ENCODE data around the gene NLRP13. TPM values are rescaled to one million over a fixed set of nuclear protein-coding genes. Genes with fewer than 3 reads are reported as not detected.

Gene NLRP13, protein sequence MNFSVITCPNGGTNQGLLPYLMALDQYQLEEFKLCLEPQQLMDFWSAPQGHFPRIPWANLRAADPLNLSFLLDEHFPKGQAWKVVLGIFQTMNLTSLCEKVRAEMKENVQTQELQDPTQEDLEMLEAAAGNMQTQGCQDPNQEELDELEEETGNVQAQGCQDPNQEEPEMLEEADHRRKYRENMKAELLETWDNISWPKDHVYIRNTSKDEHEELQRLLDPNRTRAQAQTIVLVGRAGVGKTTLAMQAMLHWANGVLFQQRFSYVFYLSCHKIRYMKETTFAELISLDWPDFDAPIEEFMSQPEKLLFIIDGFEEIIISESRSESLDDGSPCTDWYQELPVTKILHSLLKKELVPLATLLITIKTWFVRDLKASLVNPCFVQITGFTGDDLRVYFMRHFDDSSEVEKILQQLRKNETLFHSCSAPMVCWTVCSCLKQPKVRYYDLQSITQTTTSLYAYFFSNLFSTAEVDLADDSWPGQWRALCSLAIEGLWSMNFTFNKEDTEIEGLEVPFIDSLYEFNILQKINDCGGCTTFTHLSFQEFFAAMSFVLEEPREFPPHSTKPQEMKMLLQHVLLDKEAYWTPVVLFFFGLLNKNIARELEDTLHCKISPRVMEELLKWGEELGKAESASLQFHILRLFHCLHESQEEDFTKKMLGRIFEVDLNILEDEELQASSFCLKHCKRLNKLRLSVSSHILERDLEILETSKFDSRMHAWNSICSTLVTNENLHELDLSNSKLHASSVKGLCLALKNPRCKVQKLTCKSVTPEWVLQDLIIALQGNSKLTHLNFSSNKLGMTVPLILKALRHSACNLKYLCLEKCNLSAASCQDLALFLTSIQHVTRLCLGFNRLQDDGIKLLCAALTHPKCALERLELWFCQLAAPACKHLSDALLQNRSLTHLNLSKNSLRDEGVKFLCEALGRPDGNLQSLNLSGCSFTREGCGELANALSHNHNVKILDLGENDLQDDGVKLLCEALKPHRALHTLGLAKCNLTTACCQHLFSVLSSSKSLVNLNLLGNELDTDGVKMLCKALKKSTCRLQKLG
- polyA plus RNA-seq (2012; ENCODE audit: insufficient read length, low read depth), result not detected

DNA sequence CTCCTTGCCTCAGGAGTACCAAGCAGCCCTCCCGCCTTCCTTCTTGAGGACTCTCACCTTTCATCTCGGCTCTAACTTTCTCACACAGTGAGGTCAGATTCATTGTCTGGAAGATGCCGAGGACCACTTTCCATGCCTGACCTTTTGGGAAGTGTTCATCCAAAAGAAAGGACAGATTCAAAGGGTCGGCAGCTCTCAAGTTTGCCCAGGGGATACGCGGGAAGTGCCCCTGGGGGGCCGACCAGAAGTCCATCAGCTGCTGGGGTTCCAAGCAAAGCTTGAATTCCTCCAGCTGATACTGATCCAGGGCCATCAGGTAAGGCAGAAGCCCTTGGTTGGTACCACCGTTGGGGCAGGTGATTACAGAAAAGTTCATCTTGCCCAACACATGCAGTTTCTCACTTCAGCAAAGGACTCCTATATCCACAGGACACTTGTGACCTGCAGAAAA, at the start of gene NLRP13:
NLRP13 (minus strand) TSS at position 401 of the 451 bp plus-strand sequence; CDS start at position 376, 25 bp downstream.
- no peak for TF ChIP-seq SIN3A (IDR thresholded peaks at IDR 0.05; ENCODE audit: borderline replicate concordance, insufficient read depth, low read length)
- TF ChIP-seq FOXP2 (optimal IDR thresholded peaks at IDR 0.05; ENCODE audit: borderline replicate concordance, extremely low read depth, extremely low read length, insufficient read depth), result no peak
- TF ChIP-seq, protein P1, sequence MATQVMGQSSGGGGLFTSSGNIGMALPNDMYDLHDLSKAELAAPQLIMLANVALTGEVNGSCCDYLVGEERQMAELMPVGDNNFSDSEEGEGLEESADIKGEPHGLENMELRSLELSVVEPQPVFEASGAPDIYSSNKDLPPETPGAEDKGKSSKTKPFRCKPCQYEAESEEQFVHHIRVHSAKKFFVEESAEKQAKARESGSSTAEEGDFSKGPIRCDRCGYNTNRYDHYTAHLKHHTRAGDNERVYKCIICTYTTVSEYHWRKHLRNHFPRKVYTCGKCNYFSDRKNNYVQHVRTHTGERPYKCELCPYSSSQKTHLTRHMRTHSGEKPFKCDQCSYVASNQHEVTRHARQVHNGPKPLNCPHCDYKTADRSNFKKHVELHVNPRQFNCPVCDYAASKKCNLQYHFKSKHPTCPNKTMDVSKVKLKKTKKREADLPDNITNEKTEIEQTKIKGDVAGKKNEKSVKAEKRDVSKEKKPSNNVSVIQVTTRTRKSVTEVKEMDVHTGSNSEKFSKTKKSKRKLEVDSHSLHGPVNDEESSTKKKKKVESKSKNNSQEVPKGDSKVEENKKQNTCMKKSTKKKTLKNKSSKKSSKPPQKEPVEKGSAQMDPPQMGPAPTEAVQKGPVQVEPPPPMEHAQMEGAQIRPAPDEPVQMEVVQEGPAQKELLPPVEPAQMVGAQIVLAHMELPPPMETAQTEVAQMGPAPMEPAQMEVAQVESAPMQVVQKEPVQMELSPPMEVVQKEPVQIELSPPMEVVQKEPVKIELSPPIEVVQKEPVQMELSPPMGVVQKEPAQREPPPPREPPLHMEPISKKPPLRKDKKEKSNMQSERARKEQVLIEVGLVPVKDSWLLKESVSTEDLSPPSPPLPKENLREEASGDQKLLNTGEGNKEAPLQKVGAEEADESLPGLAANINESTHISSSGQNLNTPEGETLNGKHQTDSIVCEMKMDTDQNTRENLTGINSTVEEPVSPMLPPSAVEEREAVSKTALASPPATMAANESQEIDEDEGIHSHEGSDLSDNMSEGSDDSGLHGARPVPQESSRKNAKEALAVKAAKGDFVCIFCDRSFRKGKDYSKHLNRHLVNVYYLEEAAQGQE (IDR thresholded peaks at IDR 0.05; ENCODE audit: insufficient read depth in 1 of 2, low read depth in 2 of 2, low read length in 2 of 2), result no peak
- TF ChIP-seq POLR2AphosphoS5 (IDR thresholded peaks at IDR 0.05; ENCODE audit: low read depth, low read length), result no peak
- no peak for TF ChIP-seq TAF1 (IDR thresholded peaks at IDR 0.05; ENCODE audit: borderline replicate concordance, insufficient read depth, low read length)

DNA sequence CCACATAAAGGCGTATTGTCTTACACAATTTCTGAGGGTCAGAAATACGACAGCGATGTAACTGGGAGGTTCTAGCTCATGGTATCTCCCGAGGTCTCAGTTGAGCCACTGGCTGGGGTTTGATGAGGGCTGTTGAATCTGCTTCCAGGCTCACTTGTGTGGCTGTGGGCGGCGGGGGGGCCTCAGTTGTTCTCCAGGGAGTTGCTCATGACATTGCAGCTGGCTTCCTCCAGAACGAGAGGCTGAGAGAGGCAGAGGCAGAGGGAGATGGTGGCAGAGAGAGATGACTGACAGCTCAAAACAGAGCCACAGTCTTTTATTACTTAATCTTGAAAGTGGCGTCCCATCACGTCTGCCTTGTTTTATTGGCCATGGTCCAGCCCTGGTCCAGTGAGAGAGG, 48.3 kb upstream of the NLRP13 start:
- TF ChIP-seq FOXP2 (optimal IDR thresholded peaks at IDR 0.05; ENCODE audit: borderline replicate concordance, extremely low read depth, extremely low read length, insufficient read depth), result no peak
- TF ChIP-seq, protein P1 (IDR thresholded peaks at IDR 0.05; ENCODE audit: insufficient read depth in 1 of 2, low read depth in 2 of 2, low read length in 2 of 2), result no peak
- TF ChIP-seq SIN3A (IDR thresholded peaks at IDR 0.05; ENCODE audit: borderline replicate concordance, insufficient read depth, low read length), result no peak

DNA sequence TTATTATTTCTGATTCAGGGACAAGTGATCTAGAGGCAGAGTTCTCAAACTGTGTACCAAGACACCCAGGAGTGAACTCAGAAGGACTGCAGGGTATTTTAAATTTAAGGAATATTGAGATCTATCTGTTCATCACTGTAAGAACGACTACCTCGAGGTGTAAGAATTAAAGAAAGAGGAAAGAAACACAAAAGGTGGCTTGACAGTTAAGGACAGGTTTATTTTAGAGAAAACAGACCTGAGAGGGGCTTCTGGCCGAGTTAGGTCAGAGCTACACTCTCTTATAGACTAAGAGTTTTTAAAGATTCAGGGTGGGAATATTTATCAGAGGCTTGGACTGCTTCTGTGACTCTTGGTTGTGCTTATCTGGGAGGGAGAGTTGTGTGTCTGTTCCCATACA, 41.8 kb upstream of the NLRP13 start:
- no peak for TF ChIP-seq FOXP2 (optimal IDR thresholded peaks at IDR 0.05; ENCODE audit: borderline replicate concordance, extremely low read depth, extremely low read length, insufficient read depth)
- no peak for TF ChIP-seq POLR2AphosphoS5 (IDR thresholded peaks at IDR 0.05; ENCODE audit: low read depth, low read length)
- no peak for TF ChIP-seq TAF1 (IDR thresholded peaks at IDR 0.05; ENCODE audit: borderline replicate concordance, insufficient read depth, low read length)
- TF ChIP-seq SIN3A (IDR thresholded peaks at IDR 0.05; ENCODE audit: borderline replicate concordance, insufficient read depth, low read length), result no peak
- TF ChIP-seq, protein P1 (IDR thresholded peaks at IDR 0.05; ENCODE audit: insufficient read depth in 1 of 2, low read depth in 2 of 2, low read length in 2 of 2), result no peak

DNA sequence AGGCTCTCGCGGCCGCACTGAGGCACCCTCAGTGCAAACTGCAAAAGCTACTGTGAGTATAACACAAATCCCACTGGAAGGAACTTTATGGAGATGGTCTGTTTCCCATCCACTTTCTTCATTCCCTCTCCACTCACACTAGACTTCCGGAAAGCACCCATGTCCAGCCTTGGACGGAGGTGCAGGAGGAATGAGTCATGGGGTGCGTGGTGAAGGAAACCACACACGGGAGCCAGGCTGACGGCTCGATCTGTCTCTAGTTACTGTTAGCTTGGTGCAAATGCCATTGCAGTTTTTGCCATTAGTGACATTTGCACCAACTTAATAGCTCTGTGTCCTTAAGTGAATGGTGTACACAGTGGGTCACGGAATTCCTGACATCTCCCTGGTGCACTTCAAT, 30.1 kb upstream of the NLRP13 start:
- TF ChIP-seq SIN3A (IDR thresholded peaks at IDR 0.05; ENCODE audit: borderline replicate concordance, insufficient read depth, low read length) (no peak), POLR2AphosphoS5 (IDR thresholded peaks at IDR 0.05; ENCODE audit: low read depth, low read length) (no peak), TAF1 (IDR thresholded peaks at IDR 0.05; ENCODE audit: borderline replicate concordance, insufficient read depth, low read length) (no peak), FOXP2 (optimal IDR thresholded peaks at IDR 0.05; ENCODE audit: borderline replicate concordance, extremely low read depth, extremely low read length, insufficient read depth) (no peak)
- TF ChIP-seq, protein P1 (IDR thresholded peaks at IDR 0.05; ENCODE audit: insufficient read depth in 1 of 2, low read depth in 2 of 2, low read length in 2 of 2), result no peak
